ENCODE measurements around the gene CAPZA1.

Gene CAPZA1

DNA sequence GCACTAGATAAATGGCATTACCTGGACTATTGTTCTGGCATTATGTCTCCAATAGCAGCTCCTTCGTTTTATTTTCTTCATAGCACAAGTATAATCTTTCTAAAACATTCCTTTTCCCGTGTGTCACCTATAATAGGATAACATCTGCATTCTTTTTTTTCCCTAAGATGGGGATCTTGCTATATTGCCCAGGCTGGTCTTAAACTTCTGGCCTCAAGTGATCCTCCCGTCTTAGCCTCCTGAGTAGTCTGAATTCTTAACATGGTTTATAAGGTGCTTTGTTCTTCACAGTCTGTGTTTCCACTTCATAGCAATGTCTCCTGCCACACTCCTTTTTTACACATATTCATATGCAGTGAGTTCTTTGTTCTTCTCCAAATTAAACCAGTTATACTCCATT, 46.2 kb downstream of the CAPZA1 start:
- TF ChIP-seq, protein P1, sequence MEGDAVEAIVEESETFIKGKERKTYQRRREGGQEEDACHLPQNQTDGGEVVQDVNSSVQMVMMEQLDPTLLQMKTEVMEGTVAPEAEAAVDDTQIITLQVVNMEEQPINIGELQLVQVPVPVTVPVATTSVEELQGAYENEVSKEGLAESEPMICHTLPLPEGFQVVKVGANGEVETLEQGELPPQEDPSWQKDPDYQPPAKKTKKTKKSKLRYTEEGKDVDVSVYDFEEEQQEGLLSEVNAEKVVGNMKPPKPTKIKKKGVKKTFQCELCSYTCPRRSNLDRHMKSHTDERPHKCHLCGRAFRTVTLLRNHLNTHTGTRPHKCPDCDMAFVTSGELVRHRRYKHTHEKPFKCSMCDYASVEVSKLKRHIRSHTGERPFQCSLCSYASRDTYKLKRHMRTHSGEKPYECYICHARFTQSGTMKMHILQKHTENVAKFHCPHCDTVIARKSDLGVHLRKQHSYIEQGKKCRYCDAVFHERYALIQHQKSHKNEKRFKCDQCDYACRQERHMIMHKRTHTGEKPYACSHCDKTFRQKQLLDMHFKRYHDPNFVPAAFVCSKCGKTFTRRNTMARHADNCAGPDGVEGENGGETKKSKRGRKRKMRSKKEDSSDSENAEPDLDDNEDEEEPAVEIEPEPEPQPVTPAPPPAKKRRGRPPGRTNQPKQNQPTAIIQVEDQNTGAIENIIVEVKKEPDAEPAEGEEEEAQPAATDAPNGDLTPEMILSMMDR (IDR thresholded peaks at IDR 0.05; ENCODE audit: borderline replicate concordance, control extremely low read depth, extremely low read depth, insufficient read depth, missing control alignments): no peak
- no peak for DNase-seq (ENCODE audit: low spot score)
- in situ Hi-C loops (cut with MboI; ENCODE audit: low sequenced_read_pairs, unreplicated experiment): no loop called here

DNA sequence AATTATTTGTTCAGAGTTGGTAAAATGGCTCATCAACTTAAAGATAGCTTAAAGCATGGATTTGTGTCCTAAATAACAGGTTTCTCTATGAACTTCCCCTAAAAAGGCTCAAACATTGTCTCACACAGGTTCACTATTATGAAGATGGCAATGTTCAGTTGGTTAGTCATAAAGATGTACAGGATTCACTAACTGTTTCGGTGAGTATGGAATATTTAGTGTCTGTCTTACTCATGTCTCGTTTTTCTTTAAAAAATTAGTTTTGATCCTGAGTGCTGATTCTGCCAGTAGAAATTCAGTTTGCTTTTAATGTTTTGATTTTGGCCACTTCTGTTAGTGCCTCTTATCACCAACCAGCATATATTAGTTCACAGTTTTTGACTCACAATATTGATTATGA, 47.3 kb downstream of the CAPZA1 start:
- no peak for DNase-seq (ENCODE audit: low spot score)
- TF ChIP-seq, protein P1 (IDR thresholded peaks at IDR 0.05; ENCODE audit: borderline replicate concordance, control extremely low read depth, extremely low read depth, insufficient read depth, missing control alignments): no peak
- in situ Hi-C loops (cut with MboI; ENCODE audit: low sequenced_read_pairs, unreplicated experiment): no loop called here

DNA sequence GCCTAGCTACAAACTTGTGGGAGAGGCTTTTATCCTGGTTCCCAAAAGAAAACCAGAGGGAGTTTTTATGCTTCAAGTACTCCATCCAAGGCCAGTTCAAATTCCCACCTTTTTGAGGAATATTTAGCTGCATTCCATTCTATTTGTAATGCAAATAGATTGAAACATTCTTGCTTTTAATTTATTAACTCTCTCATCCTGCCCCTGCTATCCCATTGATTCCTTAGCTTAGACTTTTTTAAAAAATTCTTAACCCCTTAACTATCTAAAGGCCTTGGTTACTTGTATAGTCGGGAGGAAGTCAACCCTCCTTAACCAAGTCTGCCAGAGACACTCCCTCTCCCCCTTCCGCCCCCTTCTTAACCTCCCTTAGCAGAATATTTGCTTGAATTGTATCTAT, 52.4 kb downstream of the CAPZA1 start:
- TF ChIP-seq, protein P1 (IDR thresholded peaks at IDR 0.05; ENCODE audit: borderline replicate concordance, control extremely low read depth, extremely low read depth, insufficient read depth, missing control alignments): no peak
- no peak for DNase-seq (ENCODE audit: low spot score)
- in situ Hi-C loops (cut with MboI; ENCODE audit: low sequenced_read_pairs, unreplicated experiment): no loop called here

DNA sequence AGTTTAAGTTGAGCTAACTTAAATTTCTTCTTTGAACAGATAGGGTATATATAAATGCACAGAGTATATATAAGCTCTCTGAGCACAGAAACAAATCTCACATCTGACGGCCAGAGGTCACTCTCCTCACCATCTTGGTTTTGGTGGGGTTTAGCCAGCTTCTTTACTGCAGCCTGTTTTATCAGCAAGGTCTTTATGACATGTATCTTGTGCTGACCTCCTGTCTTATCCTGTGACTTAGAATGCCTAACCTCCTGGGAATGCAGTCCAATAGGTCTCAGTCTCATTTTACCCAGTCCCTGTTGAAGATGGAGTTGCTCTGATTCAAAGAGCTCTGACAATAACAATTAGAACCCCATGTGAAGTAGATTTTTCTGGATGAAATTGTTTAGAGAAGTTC, 53.2 kb downstream of the CAPZA1 start:
- no peak for DNase-seq (ENCODE audit: low spot score)
- in situ Hi-C loops (cut with MboI; ENCODE audit: low sequenced_read_pairs, unreplicated experiment): no loop called here
- TF ChIP-seq, protein P1 (IDR thresholded peaks at IDR 0.05; ENCODE audit: borderline replicate concordance, control extremely low read depth, extremely low read depth, insufficient read depth, missing control alignments): no peak

DNA sequence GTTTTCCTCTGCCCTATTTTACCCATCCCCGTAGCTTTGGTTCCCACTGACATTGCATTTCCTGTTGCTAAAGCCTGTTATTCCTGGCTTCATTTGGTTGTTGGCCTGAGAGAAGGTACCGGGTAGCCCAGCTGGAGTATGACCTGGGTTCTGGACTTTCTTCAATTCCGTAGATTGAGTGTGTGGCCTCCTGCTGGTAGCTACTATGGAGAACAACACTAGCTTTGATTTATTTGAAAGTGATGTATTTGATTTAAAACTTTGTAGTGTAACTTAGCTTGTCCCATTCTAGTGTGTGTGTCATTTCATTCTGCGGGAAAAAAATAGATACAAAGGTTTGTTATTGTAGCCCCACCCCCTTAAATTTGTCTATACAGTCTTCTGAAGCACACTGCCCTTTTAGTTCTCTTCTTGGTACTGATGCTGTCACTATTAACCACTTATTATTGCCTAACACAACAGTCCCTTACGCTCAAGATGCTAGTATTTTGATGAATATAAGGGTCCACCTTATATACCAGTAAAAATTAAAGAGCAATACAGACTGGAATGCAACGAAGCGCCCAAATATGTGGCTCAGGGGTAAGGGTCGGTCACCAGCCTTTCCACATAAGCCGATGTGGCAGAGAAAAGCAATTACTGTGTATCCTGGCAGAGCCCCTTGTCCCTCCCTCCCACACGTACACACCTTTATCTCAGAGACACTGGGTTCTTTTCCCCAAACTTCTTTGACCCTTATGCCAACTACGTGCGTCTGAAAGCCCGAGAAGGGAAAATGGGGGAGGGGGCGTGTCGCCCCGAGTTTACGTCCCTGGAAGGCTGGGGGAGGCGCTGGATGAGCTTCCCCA, 54.2 kb downstream of the CAPZA1 start:
- DNase-seq (ENCODE audit: low spot score): no peak

DNA sequence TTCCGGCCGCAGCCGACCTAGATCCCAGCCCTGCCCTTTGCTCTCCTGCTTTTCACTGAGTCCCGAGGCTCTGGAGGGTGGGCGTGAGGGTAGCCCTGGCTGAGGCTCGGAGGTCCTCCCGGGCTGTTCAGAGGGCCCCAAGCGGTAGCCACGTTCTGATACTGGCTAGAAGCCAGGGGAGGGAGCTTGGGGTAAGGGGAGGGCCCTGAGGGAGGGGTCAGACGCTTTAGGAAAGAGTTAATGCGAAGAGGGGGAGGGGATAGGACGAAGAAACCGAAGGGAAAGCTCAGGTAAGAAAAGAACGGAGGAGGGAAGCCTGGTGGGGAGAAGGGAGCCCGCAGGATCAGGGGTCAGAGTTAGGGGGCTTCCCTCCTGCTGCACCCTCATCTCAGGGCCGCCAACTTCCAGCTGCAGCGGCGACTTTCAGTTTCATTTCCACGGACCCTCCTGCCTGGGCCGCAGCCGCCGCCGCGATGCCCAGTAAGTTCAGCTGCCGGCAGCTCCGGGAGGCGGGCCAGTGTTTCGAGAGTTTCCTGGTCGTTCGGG, 54.9 kb downstream of the CAPZA1 start, which contains the start of gene MOV10:
Gene MOV10, plus strand, starts transcription at position 220 of the 546 bp plus-strand sequence. Its CDS starts 254 bp downstream, at position 474.
- peak; percentile 79 for DNase-seq (ENCODE audit: low spot score)
- TF ChIP-seq, protein P1 (IDR thresholded peaks at IDR 0.05; ENCODE audit: borderline replicate concordance, control extremely low read depth, extremely low read depth, insufficient read depth, missing control alignments): no peak
- in situ Hi-C loops (cut with MboI; ENCODE audit: low sequenced_read_pairs, unreplicated experiment): no loop called here

More for the DNA sequence above, 54.2 kb downstream of the CAPZA1 start:
- in situ Hi-C loops (cut with MboI; ENCODE audit: low sequenced_read_pairs, unreplicated experiment): no loop called here
- TF ChIP-seq, protein P1 (IDR thresholded peaks at IDR 0.05; ENCODE audit: borderline replicate concordance, control extremely low read depth, extremely low read depth, insufficient read depth, missing control alignments): peak; percentile 28

All from GM13976 (cell line).